CD14-positive monocyte (primary cell): ENCODE measurements around the gene PTGDR2. TPM values are rescaled to one million over a fixed set of nuclear protein-coding genes. Genes with fewer than 3 reads are reported as not detected.

Experiments
- DNase-seq, 3 donors: peaks; one replicate each; pipeline ENCODE4 v3.0.0-alpha.2; 2011 to 2022
- H2AFZ ChIP-seq: 2 replicates; pipeline ENCODE4 v1.6.0; 2012; ENCODE audit warnings: mild to moderate bottlenecking, low read depth, low read length, inconsistent platforms; ENCODE audit not compliant: insufficient read depth, poor library complexity, severe bottlenecking
- H3K27ac ChIP-seq, 2 donors: 1 replicate in 1 of 2; 2 replicates in 1 of 2; pipeline ENCODE4 v1.5.1; 2012 to 2013; ENCODE audit warnings: low read length in 2 of 2, control low read depth in 1 of 2, inconsistent platforms in 1 of 2, low read depth in 1 of 2, mild to moderate bottlenecking in 1 of 2
- H3K27me3 ChIP-seq, 2 donors: one replicate each; pipeline versions ENCODE4 v1.6.0 to v1.6.1; 2011 to 2013; ENCODE audit warnings: low read length in 2 of 2; ENCODE audit not compliant: control insufficient read depth in 2 of 2, insufficient read depth in 2 of 2
- H3K36me3 ChIP-seq, 2 donors: replicated peaks in 1 of 2; 1 replicate in 1 of 2; 2 replicates in 1 of 2; pipeline versions ENCODE4 v1.5.1 to v1.6.1; 2012 to 2013; ENCODE audit warnings: low read length in 2 of 2, control low read depth in 1 of 2, inconsistent platforms in 1 of 2, mild to moderate bottlenecking in 1 of 2; ENCODE audit not compliant: insufficient read depth in 2 of 2, control insufficient read depth in 1 of 2
- H3K4me1 ChIP-seq, 2 donors: 1 replicate in 1 of 2; 2 replicates in 1 of 2; pipeline versions ENCODE4 v1.5.1 to v1.6.1; 2012 to 2013; ENCODE audit warnings: low read length in 2 of 2, control low read depth in 1 of 2, inconsistent platforms in 1 of 2, mild to moderate bottlenecking in 1 of 2, moderate library complexity in 1 of 2; ENCODE audit not compliant: insufficient read depth in 2 of 2, control insufficient read depth in 1 of 2
- H3K4me2 ChIP-seq: replicated peaks from 2 replicates; pipeline ENCODE3; 2012; ENCODE audit warnings: low read length, moderate library complexity, mild to moderate bottlenecking; ENCODE audit not compliant: poor library complexity, severe bottlenecking; ENCODE audit errors: extremely low read depth
- H3K4me3 ChIP-seq, 3 experiments: fragments of 200-600 bp in 1 of 3; sonication (generic) in 1 of 3; replicated peaks in 1 of 3; 1 replicate in 2 of 3; 2 replicates in 1 of 3; pipeline ENCODE4 v1.5.1; 2011 to 2013; ENCODE audit warnings: low read length in 3 of 3, mild to moderate bottlenecking in 3 of 3, control low read depth in 2 of 3, low read depth in 2 of 3, inconsistent platforms in 1 of 3, moderate library complexity in 1 of 3
- H3K79me2 ChIP-seq: 2 replicates; pipeline ENCODE4 v1.6.0; 2012; ENCODE audit warnings: mild to moderate bottlenecking, control low read depth, inconsistent platforms, low read length, moderate library complexity; ENCODE audit not compliant: insufficient read depth
- H3K9ac ChIP-seq: 2 replicates; pipeline ENCODE4 v1.6.0; 2017; ENCODE audit warnings: low read length, mild to moderate bottlenecking; ENCODE audit not compliant: insufficient read depth, poor library complexity, severe bottlenecking
- H3K9me3 ChIP-seq, 2 donors: replicated peaks in 1 of 2; 1 replicate in 1 of 2; 2 replicates in 1 of 2; pipeline versions ENCODE4 v1.5.1 to v1.6.1; 2012 to 2013; ENCODE audit warnings: low read length in 2 of 2, control low read depth in 1 of 2; ENCODE audit not compliant: control insufficient read depth in 1 of 2, insufficient read depth in 1 of 2
- H4K20me1 ChIP-seq: 2 replicates; pipeline ENCODE4 v1.6.0; 2012; ENCODE audit warnings: mild to moderate bottlenecking, low read length, control low read depth, moderate library complexity; ENCODE audit not compliant: insufficient read depth
- H3K27ac Mint-ChIP-seq, 7 donors: one replicate each; pipeline ENCODE4 v1.8.0; 2020; ENCODE audit warnings: mild to moderate bottlenecking in 7 of 7, mixed read lengths in 7 of 7, moderate library complexity in 6 of 7, inconsistent platforms in 2 of 7
- H3K27me3 Mint-ChIP-seq, 3 donors: one replicate each; pipeline ENCODE4 v1.8.0; 2021 to 2022; ENCODE audit warnings: low read depth in 3 of 3, mild to moderate bottlenecking in 3 of 3, mixed read lengths in 3 of 3, moderate library complexity in 3 of 3, inconsistent platforms in 1 of 3
- H3K36me3 Mint-ChIP-seq, 2 donors: one replicate each; pipeline ENCODE4 v1.8.0; 2020; ENCODE audit warnings: mixed read lengths in 2 of 2, inconsistent platforms in 1 of 2, mild to moderate bottlenecking in 1 of 2
- H3K4me1 Mint-ChIP-seq: one replicate; pipeline ENCODE4 v1.8.0; 2020; ENCODE audit warnings: mild to moderate bottlenecking, mixed read lengths
- H3K4me3 Mint-ChIP-seq, 2 donors: one replicate each; pipeline ENCODE4 v1.8.0; 2020; ENCODE audit warnings: mild to moderate bottlenecking in 2 of 2, mixed read lengths in 2 of 2, moderate library complexity in 1 of 2
- H3K9me3 Mint-ChIP-seq, 7 donors: one replicate each; pipeline ENCODE4 v1.8.0; 2020 to 2022; ENCODE audit warnings: mixed read lengths in 7 of 7, mild to moderate bottlenecking in 6 of 7, moderate library complexity in 6 of 7, inconsistent platforms in 2 of 7
- WGBS: methylation state at CpG from one replicate; pipeline ENCODE4 v1.1.5; 2013; ENCODE audit warnings: missing lambda C conversion rate; ENCODE audit not compliant: insufficient coverage; 5-methylcytosine and 5-hydroxymethylcytosine counted together
- intact Hi-C, 2 donors: fragments of 100-400 bp; cut with micrococcal nuclease; formaldehyde crosslinking; loops; one replicate each; pipeline versions ENCODE4 v1.15.0 to v1.15.1; 2023
- polyA plus RNA-seq, 3 donors: library from polyadenylated mRNA; depleted of rRNA in 1 of 3; unstranded in 2 of 3; stranded (reverse) in 1 of 3; fragments of 300-500 nt in 2 of 3; fragments of >200 nt in 1 of 3; fragmentation: Illumina TruSeq in 2 of 3; gene quantifications; 1 replicate in 2 of 3; 2 replicates in 1 of 3; pipeline ENCODE4 v1.2.3, GENCODE V29; 2012 to 2021
- TF ChIP-seq, protein P1 (sequence below): fragments of 200-600 bp; IDR thresholded peaks from one replicate; pipeline ENCODE4 v1.8.0; 2022; ENCODE audit warnings: antibody characterized with exemption, mild to moderate bottlenecking

The PTGDR2 gene
- polyA plus RNA-seq, 3 donors: 0.32 to 0.65 (median 0.46) TPM

GRCh38 chr11:60810151-60810550 is 45.6 kb downstream of the PTGDR2 start:
- Mint-ChIP-seq H3K4me3 (no peak overlapping the region), H3K27ac (no peak overlapping the region), H3K4me1 (peaks cover 11% of the 10 kb centered on the region), H3K36me3 (no peaks in the 10 kb centered on the region), H3K9me3 (peaks cover 0 to 4% (median 0%) of the 10 kb centered on the region in 7 donors), H3K27me3 (peaks cover 4 to 13% (median 11%) of the 10 kb centered on the region in 3 donors)
- Histone ChIP-seq H3K4me1 (peaks cover 0 to 8% of the 10 kb centered on the region in 2 donors), H3K4me3 (no peak overlapping the region), H3K27ac (no peak overlapping the region), H4K20me1 (no peaks in the 10 kb centered on the region), H3K4me2 (no peak overlapping the region), H3K9me3 (no peaks in the 10 kb centered on the region), H2AFZ (no peak overlapping the region), H3K79me2 (no peaks in the 10 kb centered on the region), H3K27me3 (no peaks in the 10 kb centered on the region), H3K9ac (no peak overlapping the region), H3K36me3 (no peaks in the 10 kb centered on the region)
- TF ChIP-seq, protein P1, sequence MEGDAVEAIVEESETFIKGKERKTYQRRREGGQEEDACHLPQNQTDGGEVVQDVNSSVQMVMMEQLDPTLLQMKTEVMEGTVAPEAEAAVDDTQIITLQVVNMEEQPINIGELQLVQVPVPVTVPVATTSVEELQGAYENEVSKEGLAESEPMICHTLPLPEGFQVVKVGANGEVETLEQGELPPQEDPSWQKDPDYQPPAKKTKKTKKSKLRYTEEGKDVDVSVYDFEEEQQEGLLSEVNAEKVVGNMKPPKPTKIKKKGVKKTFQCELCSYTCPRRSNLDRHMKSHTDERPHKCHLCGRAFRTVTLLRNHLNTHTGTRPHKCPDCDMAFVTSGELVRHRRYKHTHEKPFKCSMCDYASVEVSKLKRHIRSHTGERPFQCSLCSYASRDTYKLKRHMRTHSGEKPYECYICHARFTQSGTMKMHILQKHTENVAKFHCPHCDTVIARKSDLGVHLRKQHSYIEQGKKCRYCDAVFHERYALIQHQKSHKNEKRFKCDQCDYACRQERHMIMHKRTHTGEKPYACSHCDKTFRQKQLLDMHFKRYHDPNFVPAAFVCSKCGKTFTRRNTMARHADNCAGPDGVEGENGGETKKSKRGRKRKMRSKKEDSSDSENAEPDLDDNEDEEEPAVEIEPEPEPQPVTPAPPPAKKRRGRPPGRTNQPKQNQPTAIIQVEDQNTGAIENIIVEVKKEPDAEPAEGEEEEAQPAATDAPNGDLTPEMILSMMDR: no peak
- WGBS: 95% methylated on average over 4 of the region's 4 CpGs
- intact Hi-C loops: no loop called here
- DNase-seq: no peak

DNA sequence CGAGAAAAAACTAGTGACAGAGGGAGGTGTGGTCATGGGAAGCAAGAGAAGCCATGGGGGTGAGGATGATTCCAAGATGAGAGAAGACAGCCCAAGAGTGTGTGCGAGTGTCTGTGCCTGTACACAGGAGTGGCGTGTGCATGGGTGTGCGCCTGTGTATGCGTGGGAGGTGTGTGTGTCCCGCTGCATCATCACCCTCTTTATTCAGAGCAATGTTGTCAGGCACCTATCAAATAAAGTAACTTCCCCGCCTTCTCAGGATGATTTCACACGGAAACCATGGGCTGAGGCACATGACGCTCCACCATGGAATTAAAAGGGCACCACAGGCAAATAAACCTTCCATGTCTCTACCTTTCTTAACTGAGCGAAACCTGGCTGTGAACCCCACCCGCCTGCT is 46.1 kb downstream of the PTGDR2 start:
- TF ChIP-seq, protein P1: no peak
- H3K4me1 Mint-ChIP-seq: peaks cover 11% of the 10 kb centered on the region
- Histone ChIP-seq H3K9me3 (no peaks in the 10 kb centered on the region), H3K4me2 (no peak overlapping the region), H3K36me3 (no peaks in the 10 kb centered on the region), H3K27ac (no peak overlapping the region), H2AFZ (no peak overlapping the region), H4K20me1 (no peaks in the 10 kb centered on the region), H3K4me3 (no peak overlapping the region), H3K79me2 (no peaks in the 10 kb centered on the region), H3K9ac (no peak overlapping the region), H3K27me3 (no peaks in the 10 kb centered on the region), H3K4me1 (peaks cover 0 to 8% of the 10 kb centered on the region in 2 donors)
- intact Hi-C loops: no loop called here
- H3K4me3 Mint-ChIP-seq: no peak overlapping the region
- no peak for DNase-seq
- peaks cover 0 to 3% (median 0%) of the 10 kb centered on the region in 7 donors for H3K9me3 Mint-ChIP-seq
- 97% methylated on average over 7 of the region's 11 CpGs for WGBS
- peaks cover 4 to 13% (median 9%) of the 10 kb centered on the region in 3 donors for H3K27me3 Mint-ChIP-seq
- no peaks in the 10 kb centered on the region for H3K36me3 Mint-ChIP-seq
- no peak overlapping the region for H3K27ac Mint-ChIP-seq
